ENCODE data around the gene CSMD2.
A peak's percentile ranks its signal among the peaks of the same experiment; 100 is the strongest.

Gene CSMD2

GRCh38 chr1:33630686-33631085, 534.3 kb downstream of the CSMD2 start:
- no peak for FAIRE-seq
- no peak for DNase-seq (ENCODE audit: insufficient read length, low spot score)
- no peak for TF ChIP-seq CTCF (IDR thresholded peaks at IDR 0.05; ENCODE audit: insufficient read depth, missing control alignments)

- no peak for DNase-seq (ENCODE audit: insufficient read length, low spot score)
- FAIRE-seq: no peak
- TF ChIP-seq CTCF (IDR thresholded peaks at IDR 0.05; ENCODE audit: insufficient read depth, missing control alignments): no peak
These were observed 538.2 kb downstream of the CSMD2 start for GRCh38 chr1:33626801-33627200.

GRCh38 chr1:33624991-33625870, 539.8 kb downstream of the CSMD2 start:
- no peak for DNase-seq (ENCODE audit: insufficient read length, low spot score)
- FAIRE-seq: no peak
- TF ChIP-seq CTCF (IDR thresholded peaks at IDR 0.05; ENCODE audit: insufficient read depth, missing control alignments): peak; percentile 28

GRCh38 chr1:33624261-33624990, 540.6 kb downstream of the CSMD2 start:
- DNase-seq (ENCODE audit: insufficient read length, low spot score): no peak
- TF ChIP-seq CTCF (IDR thresholded peaks at IDR 0.05; ENCODE audit: insufficient read depth, missing control alignments): no peak
- no peak for FAIRE-seq

- FAIRE-seq (no peak), DNase-seq (ENCODE audit: insufficient read length, low spot score) (no peak)
- TF ChIP-seq CTCF (IDR thresholded peaks at IDR 0.05; ENCODE audit: insufficient read depth, missing control alignments): no peak
These were observed 541.2 kb downstream of the CSMD2 start for GRCh38 chr1:33623811-33624210.

GRCh38 chr1:33622757-33623156, 542.3 kb downstream of the CSMD2 start:
- no peak for TF ChIP-seq CTCF (IDR thresholded peaks at IDR 0.05; ENCODE audit: insufficient read depth, missing control alignments)
- FAIRE-seq: no peak
- DNase-seq (ENCODE audit: insufficient read length, low spot score): no peak

- DNase-seq (ENCODE audit: insufficient read length, low spot score) (no peak), FAIRE-seq (no peak)
- TF ChIP-seq CTCF (IDR thresholded peaks at IDR 0.05; ENCODE audit: insufficient read depth, missing control alignments): no peak
These were observed 546.4 kb downstream of the CSMD2 start for GRCh38 chr1:33618636-33619035.
